ENCODE results near the gene PPARG. TPM values are rescaled to one million over a fixed set of nuclear protein-coding genes. Genes with fewer than 3 reads are reported as not detected.

Gene PPARG
- total and polyA plus RNA-seq, 10 of the 15 experiments (the other 5 are each of a cell fraction or from before 2014, with no cell fraction given) = 0.06 to 0.86 (median 0.12) TPM; not detected in 5

GRCh38 chr3:12465151-12465835, 176.4 kb downstream of the PPARG start:
- ChIA-PET RAD21 (ENCODE audit: unreplicated experiment) (interaction anchor here (0.6 kb wide), 1 partner anchor 252 kb away, joined by 3 read pairs; no protein-coding TSS in a partner anchor), CTCF (interaction anchor here (0.7 kb wide), 1 partner anchor 14 kb away, joined by 3 read pairs; no protein-coding TSS in a partner anchor), POLR2A (no interaction called here), SMC1A (ENCODE audit: uncharacterized antibody, unreplicated experiment) (no interaction called here)
- no peak for ATAC-seq
- no peaks in the 10 kb centered on the region; a peak in 2 of 4 replicates for H3K27me3 ChIP-seq (replicated peaks in 1 of 2; ENCODE audit: control insufficient read depth in 2 of 2, insufficient read depth in 2 of 2, low read length in 1 of 2)
- no TSS peak for BruUV-seq (replicated peaks)
- intact Hi-C loops (cut with micrococcal nuclease; ENCODE audit: unreplicated experiment) (no loop called here), in situ Hi-C loops (cut with MboI) (no loop called here)
- H3K9me3 ChIP-seq (replicated peaks; ENCODE audit: control insufficient read depth, insufficient read depth, low read length) = no peaks in the 10 kb centered on the region
- H2AFZ ChIP-seq (ENCODE audit: control insufficient read depth, low read depth, low read length) = no peak overlapping the region
- DNase-seq (ENCODE audit: low read depth, low spot score) = no peak
- H3K4me1 ChIP-seq (ENCODE audit: control insufficient read depth, insufficient read depth, low read length) = no peaks in the 10 kb centered on the region
- H3K79me2 ChIP-seq (ENCODE audit: control insufficient read depth, insufficient read depth, low read length) = no peaks in the 10 kb centered on the region
- no peaks in the 10 kb centered on the region for H4K20me1 ChIP-seq (ENCODE audit: control insufficient read depth, insufficient read depth)
- no peaks in the 10 kb centered on the region for H3K36me3 ChIP-seq (ENCODE audit: control insufficient read depth in 2 of 2, insufficient read depth in 2 of 2, low read length in 1 of 2)
- WGBS (ENCODE audit: insufficient coverage, insufficient replicate concordance, low lambda C conversion rate, missing lambda C conversion rate) = 44% methylated on average over 16 of the region's 18 CpGs
- no peak for FAIRE-seq
- H3K4me2 ChIP-seq (ENCODE audit: control insufficient read depth, insufficient read depth) = no peak overlapping the region
- H3K27ac ChIP-seq (ENCODE audit: control insufficient read depth, insufficient read depth) = no peak overlapping the region
- H3K9ac ChIP-seq (ENCODE audit: control insufficient read depth, insufficient read depth, low read length) = no peak overlapping the region
- no peak for TF ChIP-seq HDAC2 (IDR thresholded peaks at IDR 0.05)
- no peak for TF ChIP-seq MYC (IDR thresholded peaks at IDR 0.05; ENCODE audit: insufficient read depth, insufficient read length, insufficient replicate concordance, low read length, severe bottlenecking)
- no peak for TF ChIP-seq SKIL (IDR thresholded peaks at IDR 0.05; ENCODE audit: low read depth, poor library complexity, severe bottlenecking)
- no peak for TF ChIP-seq TARDBP (IDR thresholded peaks at IDR 0.05; ENCODE audit: borderline replicate concordance)
- no peak overlapping the region for H3K4me3 ChIP-seq

GRCh38 chr3:12465836-12466225, 177.0 kb downstream of the PPARG start:
- FAIRE-seq (no peak), ATAC-seq (no peak), DNase-seq (ENCODE audit: low read depth, low spot score) (no peak)
- Histone ChIP-seq H3K9ac (ENCODE audit: control insufficient read depth, insufficient read depth, low read length) (no peak overlapping the region), H3K9me3 (replicated peaks; ENCODE audit: control insufficient read depth, insufficient read depth, low read length) (no peaks in the 10 kb centered on the region), H3K4me3 (no peak overlapping the region), H3K27ac (ENCODE audit: control insufficient read depth, insufficient read depth) (no peak overlapping the region), H3K4me2 (ENCODE audit: control insufficient read depth, insufficient read depth) (no peak overlapping the region), H4K20me1 (ENCODE audit: control insufficient read depth, insufficient read depth) (no peaks in the 10 kb centered on the region), H3K4me1 (ENCODE audit: control insufficient read depth, insufficient read depth, low read length) (no peaks in the 10 kb centered on the region), H3K79me2 (ENCODE audit: control insufficient read depth, insufficient read depth, low read length) (no peaks in the 10 kb centered on the region), H3K27me3 (replicated peaks in 1 of 2; ENCODE audit: control insufficient read depth in 2 of 2, insufficient read depth in 2 of 2, low read length in 1 of 2) (no peaks in the 10 kb centered on the region; a peak in 2 of 4 replicates), H3K36me3 (ENCODE audit: control insufficient read depth in 2 of 2, insufficient read depth in 2 of 2, low read length in 1 of 2) (no peaks in the 10 kb centered on the region), H2AFZ (ENCODE audit: control insufficient read depth, low read depth, low read length) (no peak overlapping the region)
- ChIA-PET SMC1A (ENCODE audit: uncharacterized antibody, unreplicated experiment) (no interaction called here), RAD21 (ENCODE audit: unreplicated experiment) (no interaction called here), CTCF (interaction anchor here (0.7 kb wide), 1 partner anchor 14 kb away, joined by 3 read pairs; no protein-coding TSS in a partner anchor), POLR2A (no interaction called here)
- BruUV-seq (replicated peaks) = no TSS peak
- intact Hi-C loops (cut with micrococcal nuclease; ENCODE audit: unreplicated experiment) = no loop called here
- WGBS (ENCODE audit: insufficient coverage, insufficient replicate concordance, low lambda C conversion rate, missing lambda C conversion rate) = 15% methylated on average over 4 of the region's 4 CpGs
- in situ Hi-C loops (cut with MboI) = no loop called here
- TF ChIP-seq CHD1 (IDR thresholded peaks at IDR 0.05; ENCODE audit: low read depth, low read length) = no peak
- TF ChIP-seq BCLAF1 (IDR thresholded peaks at IDR 0.05) = no peak
- no peak for TF ChIP-seq NFXL1 (IDR thresholded peaks at IDR 0.05; ENCODE audit: borderline replicate concordance)
- no peak for TF ChIP-seq USF1 (IDR thresholded peaks at IDR 0.05; ENCODE audit: borderline replicate concordance, extremely low read length, insufficient read depth, low read depth, low read length)
- no peak for TF ChIP-seq SIN3A (IDR thresholded peaks at IDR 0.05; ENCODE audit: low read depth, low read length)
- no peak for TF ChIP-seq ZBED1 (IDR thresholded peaks at IDR 0.05; ENCODE audit: borderline replicate concordance)
- TF ChIP-seq HDAC6 (IDR thresholded peaks at IDR 0.05; ENCODE audit: unreplicated experiment) = no peak
